ENCODE data around the gene GFOD1. TPM values are rescaled to one million over a fixed set of nuclear protein-coding genes. Genes with fewer than 3 reads are reported as not detected.

The GFOD1 gene
- polyA plus RNA-seq, 1 of the 3 experiments (the other 2 are of a cell fraction) = 1.6 TPM

GRCh38 chr6:13486679-13487121 lies 700 bp downstream of the GFOD1 start:
- Histone ChIP-seq H3K4me3 (ENCODE audit: low read depth in 2 of 2, low read length in 1 of 2) (peak overlapping the region; percentile 78 to 83), H3K27me3 (ENCODE audit: insufficient read depth) (no peaks in the 10 kb centered on the region), H3K9ac (peak overlapping the region; percentile 61; the same call in 1 of the 2 replicates), H3F3A (replicated peaks; ENCODE audit: insufficient read depth) (no peaks in the 10 kb centered on the region), H2AFZ (ENCODE audit: low read depth) (peak overlapping the region; percentile 88; the same call in 1 of the 2 replicates), H4K20me1 (ENCODE audit: insufficient read depth) (no peaks in the 10 kb centered on the region), H3K9me2 (no peaks in the 10 kb centered on the region), H3K9me3 (no peaks in the 10 kb centered on the region), H3K36me3 (replicated peaks in 1 of 2; ENCODE audit: control insufficient read depth in 1 of 2, insufficient read depth in 2 of 2, low read length in 1 of 2) (no peaks in the 10 kb centered on the region), H3K4me2 (peak overlapping the region; percentile 93), H3K27ac (ENCODE audit: low read depth in 2 of 2, low read length in 1 of 2) (peak overlapping the region; percentile 61 to 73; a peak in 3 of 4 replicates), H3K4me1 (ENCODE audit: control insufficient read depth in 1 of 2, insufficient read depth in 2 of 2, low read depth in 1 of 2, low read length in 1 of 2) (peaks cover 3 to 14% of the 10 kb centered on the region in 2 experiments; a peak in 3 of 4 replicates), H3K79me2 (ENCODE audit: insufficient read depth) (peaks cover 15% of the 10 kb centered on the region; the same call in 1 of the 2 replicates)
- TF ChIP-seq EZH2phosphoT487 (IDR thresholded peaks at IDR 0.05; ENCODE audit: borderline replicate concordance, low read depth) = no peak
- CTCF ChIA-PET = interaction anchor here (1.0 to 2.1 kb wide), 8 partner anchors 13 to 128 kb away, joined by 3 to 7 read pairs (median 4); no protein-coding TSS in a partner anchor
- POLR2A ChIA-PET = interaction anchor here (1.3 kb wide), 1 partner anchor 88 kb away, joined by 8 read pairs; the partner anchor contains the start of gene SIRT5
- DNase-seq = peak; percentile 75
- no CpG with 5 or more reads among the region's 39 CpGs for WGBS (ENCODE audit: low lambda C conversion rate)

- ChIA-PET CTCF (interaction anchor here (1.0 to 2.1 kb wide), 8 partner anchors 12 to 128 kb away, joined by 3 to 7 read pairs (median 4); no protein-coding TSS in a partner anchor), POLR2A (no interaction called here)
- peak; percentile 70 for DNase-seq
- Histone ChIP-seq H4K20me1 (ENCODE audit: insufficient read depth) (no peaks in the 10 kb centered on the region), H3K27me3 (ENCODE audit: insufficient read depth) (no peaks in the 10 kb centered on the region), H3K9ac (peak overlapping the region; percentile 61; the same call in 1 of the 2 replicates), H3K4me2 (peak overlapping the region; percentile 93), H3K4me3 (ENCODE audit: low read depth in 2 of 2, low read length in 1 of 2) (peak overlapping the region; percentile 78 to 83), H3K9me3 (no peaks in the 10 kb centered on the region), H3K36me3 (replicated peaks in 1 of 2; ENCODE audit: control insufficient read depth in 1 of 2, insufficient read depth in 2 of 2, low read length in 1 of 2) (no peaks in the 10 kb centered on the region), H3K4me1 (ENCODE audit: control insufficient read depth in 1 of 2, insufficient read depth in 2 of 2, low read depth in 1 of 2, low read length in 1 of 2) (peaks cover 3 to 14% of the 10 kb centered on the region in 2 experiments; a peak in 3 of 4 replicates), H3K9me2 (no peaks in the 10 kb centered on the region), H2AFZ (ENCODE audit: low read depth) (peak overlapping the region; percentile 88; the same call in 1 of the 2 replicates), H3F3A (replicated peaks; ENCODE audit: insufficient read depth) (no peaks in the 10 kb centered on the region), H3K79me2 (ENCODE audit: insufficient read depth) (peaks cover 15% of the 10 kb centered on the region; the same call in 1 of the 2 replicates), H3K27ac (ENCODE audit: low read depth in 2 of 2, low read length in 1 of 2) (peak overlapping the region in 1 of 2 experiments; percentile 61; a peak in 1 of 4 replicates)
- TF ChIP-seq GATA2 (CRISPR knock-in tag; IDR thresholded peaks at IDR 0.05) = peak; percentile 43; the same call in 1 of the 2 replicates
- no peak for TF ChIP-seq NFIC (IDR thresholded peaks at IDR 0.05; ENCODE audit: borderline replicate concordance)
- no peak for TF ChIP-seq PBX3 (IDR thresholded peaks at IDR 0.05)
- no peak for TF ChIP-seq CTCF (IDR thresholded peaks at IDR 0.05)
- no peak for TF ChIP-seq TCF12 (IDR thresholded peaks at IDR 0.05)
- TF ChIP-seq NRF1 (IDR thresholded peaks at IDR 0.05; ENCODE audit: low read depth, low read length) = no peak
- TF ChIP-seq FOSL2 (IDR thresholded peaks at IDR 0.05; ENCODE audit: borderline replicate concordance, low read depth) = no peak
- TF ChIP-seq MXI1 (IDR thresholded peaks at IDR 0.05; ENCODE audit: low read depth, low read length) = peak; percentile 93
- no peak for TF ChIP-seq TAF1 (IDR thresholded peaks at IDR 0.05; ENCODE audit: borderline replicate concordance, low read depth, low read length)
- no peak for TF ChIP-seq MEF2A (IDR thresholded peaks at IDR 0.05; ENCODE audit: borderline replicate concordance, low read depth)
- TF ChIP-seq MAX (IDR thresholded peaks at IDR 0.05; ENCODE audit: low read depth) = peak; percentile 68; the same call in 1 of the 2 replicates
- 0 out of 2 replicates have a peak, but pooled peaks have one; percentile 44 for TF ChIP-seq SIN3A (IDR thresholded peaks at IDR 0.05; ENCODE audit: borderline replicate concordance, low read depth, low read length)
- TF ChIP-seq IRF3 (IDR thresholded peaks at IDR 0.05; ENCODE audit: low read depth, low read length) = no peak
- 3% methylated on average over 36 of the region's 38 CpGs for WGBS (ENCODE audit: low lambda C conversion rate)
Observed at GRCh38 chr6:13485923-13486562, 1.4 kb downstream of the GFOD1 start.
